Pancreas (tissue), 10 donors: ENCODE results near the gene MORF4L1. TPM values are rescaled to one million over a fixed set of nuclear protein-coding genes. Genes with fewer than 3 reads are reported as not detected.

Experiments used
- ATAC-seq, 4 donors: fragments of 200-7000 bp; cut with Tn5 transposase; one replicate each; pipeline versions ENCODE4 v1.8.0 to v1.9.1; 2020; ENCODE audit warnings: mild to moderate bottlenecking in 4 of 4, moderate library complexity in 4 of 4
- DNase-seq, 6 donors: peaks; one replicate each; pipeline ENCODE4 v3.0.0-alpha.2; 2020
- FAIRE-seq: peaks from 2 replicates; lab custom pipeline; 2012; peaks lifted over from hg19 to GRCh38; lab: Jason Lieb, UNC
- H3K27ac ChIP-seq, 4 donors: fragments of 200-600 bp; sonication (generic); 1 replicate in 3 of 4; 2 replicates in 1 of 4; pipeline versions ENCODE4 v1.5.0 to v1.8.0; 2020
- H3K27me3 ChIP-seq, 4 donors: fragments of 200-600 bp; one replicate each; pipeline ENCODE4 v1.8.0; 2021
- H3K36me3 ChIP-seq, 3 donors: fragments of 200-600 bp; sonication (generic) in 1 of 3; one replicate each; pipeline versions ENCODE4 v1.5.0 to v1.8.0; 2020 to 2021
- H3K4me1 ChIP-seq, 3 donors: fragments of 200-600 bp; one replicate each; pipeline ENCODE4 v1.8.0; 2021
- H3K4me3 ChIP-seq, 4 donors: fragments of 200-600 bp; sonication (generic) in 2 of 4; one replicate each; pipeline versions ENCODE4 v1.5.0 to v1.8.0; 2020 to 2021
- H3K9me3 ChIP-seq, 4 donors: fragments of 200-600 bp; one replicate each; pipeline ENCODE4 v1.8.0; 2021
- WGBS, 2 donors: extraction: QIAGEN DNeasy Blood & Tissue Kit; methylation state at CpG; one replicate each; pipeline ENCODE4 v1.1.7; 2013; 5-methylcytosine and 5-hydroxymethylcytosine counted together
- intact Hi-C, 3 donors: fragments of 100-400 bp; cut with DNase I; formaldehyde crosslinking; loops; one replicate each; pipeline versions ENCODE4 v1.11.1 to v1.14.2; 2022
- polyA plus RNA-seq, 2 donors: library from polyadenylated mRNA; stranded (reverse); fragments of 200-250 nt; gene quantifications; one replicate each; pipeline ENCODE4 v1.2.3, GENCODE V29; 2013
- total RNA-seq, 6 donors: library from RNA; stranded (reverse); fragmentation: NEBNext Ultra II Directional in 4 of 6; extraction: Animal tissue kit (Norgen Biotek cat#: 25700) in 4 of 6; gene quantifications; one replicate each; pipeline versions ENCODE4 v1.2.1 to v1.2.4, GENCODE V29; 2021 to 2023
- TF ChIP-seq, protein P1 (sequence below), 4 donors: fragments of 200-600 bp; sonication (generic) in 3 of 4; IDR thresholded peaks; one replicate each; pipeline versions ENCODE4 v1.5.0 to v1.8.0; 2021; ENCODE audit warnings: antibody characterized with exemption in 4 of 4
- donor health status: healthy with polysubstance abuse.
- donor health status: DM: no; HTN: no; CAD: no; lungs with moderate emphysema.
- donor health status: DM: no; HTN: no; CAD: no.
- donor health status: control.
- donor health status: control.
- donor health status: Bipolar disorder and iron deficiency.
- donor health status: DM: yes; HTN: yes; CAD: no.
- donor health status: DM: no; HTN: no; CAD: no.
- donor health status: DM: no; HTN: no; CAD: no.
- donor health status: DM: yes; HTN: yes; CAD: no.

The MORF4L1 gene
- total and polyA plus RNA-seq, 8 donors = 55.0 to 149 (median 90.4) TPM

DNA sequence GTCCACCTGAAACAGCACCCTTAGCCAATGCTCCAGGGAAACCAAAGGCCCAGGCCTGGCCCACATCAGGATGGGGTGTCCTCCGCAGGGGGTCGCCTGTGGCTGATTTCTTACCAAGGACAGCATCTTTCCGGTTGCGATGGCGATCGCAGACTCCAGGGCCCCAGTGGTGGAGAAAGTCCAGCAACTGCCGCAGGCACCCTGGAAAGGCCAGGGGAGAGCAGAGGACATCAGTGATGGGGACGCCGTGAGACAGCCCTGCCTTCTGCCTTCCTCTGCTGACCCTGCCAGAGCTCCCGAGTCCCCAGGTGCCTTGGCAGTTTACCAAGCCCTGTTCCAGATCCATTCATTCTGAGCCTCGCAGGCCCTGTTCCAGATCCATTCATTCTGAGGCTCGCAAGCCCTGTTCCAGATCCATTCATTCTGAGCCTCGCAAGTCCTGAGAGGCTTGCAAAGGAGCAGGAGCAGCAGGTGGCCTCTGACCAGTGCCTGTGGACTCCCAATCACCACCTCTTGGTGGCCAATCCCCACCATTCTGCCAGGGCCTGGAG, 59.6 kb downstream of the MORF4L1 start:
- FAIRE-seq (no peak), DNase-seq (no peak), ATAC-seq (no peak)
- Histone ChIP-seq H3K4me1 (no peaks in the 10 kb centered on the region), H3K36me3 (peaks cover 0 to 8% (median 0%) of the 10 kb centered on the region in 3 donors), H3K9me3 (no peaks in the 10 kb centered on the region), H3K4me3 (no peak overlapping the region), H3K27me3 (no peaks in the 10 kb centered on the region), H3K27ac (no peak overlapping the region)
- 84 to 87% methylated on average over 13 of the region's 13 CpGs for WGBS, 2 donors
- intact Hi-C loops = loop anchor here in 1 of 3 donors (10.0 kb wide), 1 partner anchor 52 kb away; no protein-coding TSS in a partner anchor
- TF ChIP-seq, protein P1, sequence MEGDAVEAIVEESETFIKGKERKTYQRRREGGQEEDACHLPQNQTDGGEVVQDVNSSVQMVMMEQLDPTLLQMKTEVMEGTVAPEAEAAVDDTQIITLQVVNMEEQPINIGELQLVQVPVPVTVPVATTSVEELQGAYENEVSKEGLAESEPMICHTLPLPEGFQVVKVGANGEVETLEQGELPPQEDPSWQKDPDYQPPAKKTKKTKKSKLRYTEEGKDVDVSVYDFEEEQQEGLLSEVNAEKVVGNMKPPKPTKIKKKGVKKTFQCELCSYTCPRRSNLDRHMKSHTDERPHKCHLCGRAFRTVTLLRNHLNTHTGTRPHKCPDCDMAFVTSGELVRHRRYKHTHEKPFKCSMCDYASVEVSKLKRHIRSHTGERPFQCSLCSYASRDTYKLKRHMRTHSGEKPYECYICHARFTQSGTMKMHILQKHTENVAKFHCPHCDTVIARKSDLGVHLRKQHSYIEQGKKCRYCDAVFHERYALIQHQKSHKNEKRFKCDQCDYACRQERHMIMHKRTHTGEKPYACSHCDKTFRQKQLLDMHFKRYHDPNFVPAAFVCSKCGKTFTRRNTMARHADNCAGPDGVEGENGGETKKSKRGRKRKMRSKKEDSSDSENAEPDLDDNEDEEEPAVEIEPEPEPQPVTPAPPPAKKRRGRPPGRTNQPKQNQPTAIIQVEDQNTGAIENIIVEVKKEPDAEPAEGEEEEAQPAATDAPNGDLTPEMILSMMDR (IDR thresholded peaks at IDR 0.05) = no peak

DNA sequence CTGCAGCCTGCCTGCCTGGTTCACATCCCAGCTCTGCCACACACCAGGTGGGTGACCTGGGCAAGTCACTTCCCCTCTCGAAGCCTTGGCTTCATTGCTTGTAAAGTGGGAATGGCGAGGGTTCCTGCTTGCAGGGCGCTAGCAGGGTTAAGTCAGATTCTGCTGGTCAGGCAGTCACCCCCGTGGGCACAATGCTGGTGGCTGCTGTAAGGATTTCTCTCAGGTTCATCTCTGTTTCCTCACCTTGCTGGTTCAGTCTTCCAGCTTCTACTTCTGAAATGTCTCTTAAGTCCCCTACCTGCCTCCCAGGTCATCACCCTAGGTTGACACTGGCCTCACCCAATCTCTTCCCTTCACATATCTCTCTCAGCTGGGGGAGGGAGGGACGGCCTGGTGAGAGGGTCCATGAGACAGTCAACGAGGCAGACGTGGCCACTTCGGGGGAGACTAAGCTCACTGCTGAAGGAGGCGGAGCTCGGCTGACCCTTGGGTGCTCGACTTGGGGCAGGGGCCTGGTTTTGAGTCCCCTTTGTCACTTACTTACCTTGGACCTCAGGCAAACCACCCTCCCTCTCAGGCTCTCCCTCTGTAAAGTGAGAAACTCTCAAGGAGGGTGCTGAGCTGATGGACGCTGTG, 60.6 kb downstream of the MORF4L1 start:
- no peaks in the 10 kb centered on the region for H3K9me3 ChIP-seq
- TF ChIP-seq, protein P1 (IDR thresholded peaks at IDR 0.05) = no peak
- no peak overlapping the region for H3K4me3 ChIP-seq
- no peaks in the 10 kb centered on the region for H3K27me3 ChIP-seq
- no peak overlapping the region for H3K27ac ChIP-seq
- peaks cover 0 to 8% (median 0%) of the 10 kb centered on the region in 3 donors for H3K36me3 ChIP-seq
- intact Hi-C loops = loop anchor here in 1 of 3 donors (10.0 kb wide), 1 partner anchor 51 kb away; no protein-coding TSS in a partner anchor
- no peaks in the 10 kb centered on the region for H3K4me1 ChIP-seq
- no peak for ATAC-seq
- no peak for DNase-seq
- FAIRE-seq = no peak
- WGBS, 2 donors = 83 to 88% methylated on average over 12 of the region's 12 CpGs

DNA sequence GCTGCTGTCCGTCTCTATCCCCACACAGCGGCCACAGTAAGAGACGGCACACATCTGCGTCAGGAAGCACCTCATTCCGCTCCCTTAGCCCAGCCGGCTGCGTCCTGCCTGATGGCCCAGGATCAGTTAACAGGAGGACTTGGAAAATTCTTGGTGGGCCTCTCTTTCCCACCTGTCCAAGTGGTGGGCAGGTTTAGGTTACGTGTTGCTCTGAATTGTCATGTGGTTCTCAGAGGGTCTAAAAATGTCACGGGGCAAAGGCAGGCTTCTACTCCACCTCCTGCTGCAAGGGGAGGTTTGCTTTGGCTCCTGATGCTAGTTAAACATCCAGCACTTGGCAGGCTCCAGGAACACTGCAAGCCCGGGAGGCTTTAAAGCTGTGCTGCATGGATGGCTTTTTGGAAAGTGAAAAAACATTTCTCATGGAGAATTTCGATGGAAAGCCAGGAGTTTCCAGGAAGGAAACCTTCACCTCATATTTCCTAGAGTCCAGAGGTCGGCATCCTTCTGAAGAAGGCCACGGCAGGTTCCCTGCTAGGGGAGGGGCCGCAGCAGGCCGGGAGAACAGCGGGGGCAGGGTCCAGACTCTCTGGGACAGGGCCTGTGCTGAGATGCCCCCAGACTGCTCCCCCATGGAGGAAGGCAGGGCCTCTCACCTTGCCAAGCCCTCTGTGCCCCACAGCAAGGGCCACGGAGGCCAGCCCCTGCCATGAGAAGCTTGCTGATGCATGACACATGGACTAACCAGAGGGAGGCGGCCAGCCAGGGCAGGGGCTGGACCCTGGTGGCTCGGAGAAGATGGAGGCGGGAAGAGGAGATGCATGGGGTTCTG, 61.3 kb downstream of the MORF4L1 start:
- 76 to 83% methylated on average over 20 of the region's 20 CpGs for WGBS, 2 donors
- H3K4me3 ChIP-seq = no peak overlapping the region
- H3K36me3 ChIP-seq = peaks cover 0 to 8% (median 0%) of the 10 kb centered on the region in 3 donors
- intact Hi-C loops = loop anchor here in 1 of 3 donors (10.0 kb wide), 1 partner anchor 51 kb away; no protein-coding TSS in a partner anchor
- H3K9me3 ChIP-seq = no peaks in the 10 kb centered on the region
- FAIRE-seq = no peak
- DNase-seq = no peak
- H3K4me1 ChIP-seq = no peaks in the 10 kb centered on the region
- TF ChIP-seq, protein P1 (IDR thresholded peaks at IDR 0.05) = no peak
- peak in 1 of 4 donors; percentile 32 for ATAC-seq
- H3K27me3 ChIP-seq = no peaks in the 10 kb centered on the region
- no peak overlapping the region for H3K27ac ChIP-seq

DNA sequence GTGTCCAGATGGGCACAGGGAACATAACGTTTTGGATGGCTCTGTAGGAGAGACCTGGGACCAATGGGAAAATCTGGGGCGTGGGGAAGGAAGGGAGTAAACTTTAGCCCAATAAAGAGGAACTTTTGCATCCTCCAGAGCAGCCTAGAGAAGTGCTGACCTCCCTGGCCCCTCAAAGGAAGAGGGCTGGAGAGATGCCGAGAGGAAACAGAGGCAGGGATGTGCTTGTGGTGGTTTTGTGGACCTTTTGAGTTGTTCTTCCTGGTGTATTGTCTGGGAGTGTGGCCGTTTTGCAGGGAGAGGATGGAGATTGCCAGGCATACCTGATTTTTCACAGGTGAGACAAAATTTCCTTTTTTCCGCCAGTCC, 61.9 kb downstream of the MORF4L1 start:
- intact Hi-C loops = loop anchor here in 1 of 3 donors (10.0 kb wide), 1 partner anchor 50 kb away; no protein-coding TSS in a partner anchor
- TF ChIP-seq, protein P1 (IDR thresholded peaks at IDR 0.05) = no peak
- Histone ChIP-seq H3K4me3 (no peak overlapping the region), H3K9me3 (no peaks in the 10 kb centered on the region), H3K27ac (no peak overlapping the region), H3K27me3 (no peaks in the 10 kb centered on the region), H3K4me1 (no peaks in the 10 kb centered on the region), H3K36me3 (peaks cover 0 to 8% (median 0%) of the 10 kb centered on the region in 3 donors)
- no peak for DNase-seq
- no peak for ATAC-seq
- 74 to 77% methylated on average over 5 of the region's 5 CpGs for WGBS, 2 donors
- FAIRE-seq = no peak
